Measurements from ENCODE around the gene NCK1.

DNA sequence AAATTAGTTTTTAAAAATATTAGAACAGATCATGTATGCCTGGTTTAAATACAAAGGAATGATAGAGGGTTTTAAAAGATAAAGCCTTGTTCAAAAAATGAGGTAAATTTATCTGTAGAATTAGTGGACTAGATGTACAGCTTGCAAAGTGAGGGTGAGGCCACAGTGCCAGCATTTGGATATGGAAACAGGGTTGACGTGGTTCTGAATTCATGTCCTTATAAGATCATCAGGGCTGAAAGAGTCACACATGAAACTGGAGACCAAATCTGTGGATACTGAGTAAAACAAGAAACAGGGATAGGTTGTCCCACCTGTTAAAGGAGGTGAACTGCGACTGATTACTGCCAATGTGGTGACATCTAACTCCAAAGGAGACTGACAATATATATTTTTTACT lies 46.3 kb downstream of the NCK1 start:
- TF ChIP-seq EZH2 (IDR thresholded peaks at IDR 0.05; ENCODE audit: borderline replicate concordance) = no peak
- TF ChIP-seq CTCF (IDR thresholded peaks at IDR 0.05; ENCODE audit: poor library complexity) = no peak

All from hepatocyte (in vitro differentiated cells).